VCaP (cell line): ENCODE data around the gene APOL4.

Experiments used
- H3K27ac ChIP-seq: fragments of 450-650 bp; 2 replicates; pipeline ENCODE4 v1.5.1; 2017
- CTCF ChIP-seq: fragments of 450-650 bp; conservative IDR thresholded peaks from 2 replicates; pipeline ENCODE4 v1.5.1; 2017; ENCODE audit warnings: mild to moderate bottlenecking, moderate library complexity

Gene APOL4

GRCh38 chr22:36221799-36222751 is 20.5 kb upstream of the APOL4 start:
- H3K27ac ChIP-seq: peak overlapping the region; percentile 87
- peak; percentile 92 for TF ChIP-seq CTCF

GRCh38 chr22:36220451-36220921 is 18.9 kb upstream of the APOL4 start:
- peak overlapping the region; percentile 87 for H3K27ac ChIP-seq
- no peak for TF ChIP-seq CTCF

- H3K27ac ChIP-seq: no peak overlapping the region
- TF ChIP-seq CTCF: no peak
These were observed 17.1 kb upstream of the APOL4 start for GRCh38 chr22:36218648-36219193.

GRCh38 chr22:36215981-36216380 is 14.4 kb upstream of the APOL4 start:
- TF ChIP-seq CTCF: no peak
- H3K27ac ChIP-seq: no peak overlapping the region

- TF ChIP-seq CTCF: no peak
These were observed 12.0 kb upstream of the APOL4 start for GRCh38 chr22:36213586-36213985.

GRCh38 chr22:36212901-36213300 is 11.3 kb upstream of the APOL4 start:
- no peak for TF ChIP-seq CTCF

More at GRCh38 chr22:36213586-36213985, 12.0 kb upstream of the APOL4 start:
- H3K27ac ChIP-seq: no peak overlapping the region

GRCh38 chr22:36211237-36211861 is 9.7 kb upstream of the APOL4 start:
- no peak for TF ChIP-seq CTCF
- H3K27ac ChIP-seq: no peak overlapping the region

More at GRCh38 chr22:36212901-36213300, 11.3 kb upstream of the APOL4 start:
- H3K27ac ChIP-seq: no peak overlapping the region
